ENCODE measurements around the gene UQCC2.

UQCC2 gene

DNA sequence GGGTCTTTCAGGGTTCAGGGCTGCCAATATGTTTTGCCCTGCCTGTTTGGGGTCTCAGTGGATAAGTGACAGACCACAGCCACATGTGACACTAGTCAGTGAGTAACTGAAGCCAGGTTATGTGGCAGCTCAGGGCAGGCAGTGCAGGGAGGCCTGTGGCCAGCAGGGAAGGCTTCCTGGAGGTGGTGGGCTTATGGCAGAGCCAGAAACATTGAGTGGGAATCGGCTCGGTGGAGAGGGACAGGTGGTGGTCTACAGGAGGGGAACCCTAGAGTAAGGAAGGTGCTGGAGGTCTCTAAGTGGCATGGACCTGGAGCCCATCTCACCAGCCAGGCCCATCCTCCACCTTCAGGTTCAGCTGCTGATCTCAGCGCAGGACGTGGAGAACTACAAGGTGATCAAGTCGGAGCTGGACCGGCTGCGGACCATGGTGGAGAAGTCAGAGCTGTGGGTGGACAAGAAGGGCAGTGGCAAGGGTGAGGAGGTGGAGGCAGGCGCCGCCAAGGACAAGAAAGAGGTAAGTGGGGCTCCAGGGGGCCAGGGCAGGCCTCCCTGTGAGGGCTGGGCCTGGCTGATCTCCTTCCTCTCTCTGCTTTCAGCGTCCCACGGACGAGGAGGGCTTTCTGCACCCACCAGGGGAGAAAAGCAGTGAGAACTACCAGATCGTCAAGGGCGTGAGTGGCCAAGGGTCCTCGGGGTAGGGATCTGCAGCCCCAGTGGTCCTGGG is 34.9 kb downstream of the UQCC2 start:
- DNase-seq (ENCODE audit: low spot score) = no peak

DNA sequence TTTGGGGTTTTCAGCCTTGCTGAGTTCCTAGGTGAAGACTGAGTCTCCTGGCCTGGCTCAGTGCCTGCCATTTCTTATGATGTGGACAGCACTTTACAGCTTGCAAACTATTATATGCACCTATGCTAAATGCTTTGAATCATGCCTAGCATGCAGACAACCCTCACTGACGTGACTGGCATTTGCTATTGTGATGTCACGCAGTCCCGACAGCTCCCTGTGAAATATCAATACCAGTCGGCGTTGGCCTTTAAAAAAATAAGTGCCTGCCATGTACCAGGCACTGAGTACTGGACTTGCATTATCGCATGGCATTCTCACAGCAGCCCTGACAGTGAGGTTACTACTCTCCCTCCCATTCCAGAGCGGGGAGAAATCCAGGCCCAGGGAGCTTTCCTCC is 35.5 kb downstream of the UQCC2 start:
- no peak for DNase-seq (ENCODE audit: low spot score)

DNA sequence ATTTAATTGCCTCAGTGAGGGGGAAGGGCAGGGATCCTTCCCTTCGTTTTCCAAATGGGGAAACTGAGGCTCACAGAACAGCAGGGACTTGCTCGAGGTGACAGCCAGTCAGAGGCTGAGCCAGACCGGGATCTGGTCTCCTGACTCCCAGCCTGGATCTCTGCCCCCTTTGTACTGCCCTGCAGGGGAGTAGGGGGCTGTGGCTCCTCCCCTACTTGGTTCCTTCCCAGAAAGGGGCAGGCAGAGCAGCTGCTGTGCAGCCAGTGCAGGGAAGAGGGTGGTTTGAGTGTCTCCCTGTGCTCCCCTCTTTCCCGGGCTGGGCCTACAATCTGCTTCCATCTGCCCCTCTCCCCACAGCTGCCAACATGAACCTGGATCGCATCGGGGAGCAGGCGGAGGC is 37.6 kb downstream of the UQCC2 start:
- DNase-seq (ENCODE audit: low spot score) = no peak

DNA sequence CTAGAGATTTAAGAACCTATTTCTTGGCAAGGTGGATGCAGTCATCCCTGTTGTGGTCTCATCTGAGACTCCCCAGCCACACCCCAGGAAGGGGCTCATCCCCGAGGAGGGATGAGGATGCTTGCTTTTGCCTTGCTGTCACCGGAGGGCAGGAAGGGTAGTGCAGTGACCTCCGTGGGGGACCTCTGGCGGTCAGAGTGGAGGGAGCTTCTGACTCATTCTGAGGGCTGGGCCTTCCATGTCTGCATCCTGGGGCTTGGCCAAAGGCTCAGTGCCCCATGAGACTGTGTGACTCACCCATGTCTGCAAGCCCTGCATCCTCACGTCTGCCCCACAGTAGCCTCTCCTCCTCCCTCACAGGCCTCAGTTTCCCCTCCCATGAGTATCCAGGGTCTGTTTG is 38.7 kb downstream of the UQCC2 start:
- DNase-seq (ENCODE audit: low spot score) = peak; percentile 97

DNA sequence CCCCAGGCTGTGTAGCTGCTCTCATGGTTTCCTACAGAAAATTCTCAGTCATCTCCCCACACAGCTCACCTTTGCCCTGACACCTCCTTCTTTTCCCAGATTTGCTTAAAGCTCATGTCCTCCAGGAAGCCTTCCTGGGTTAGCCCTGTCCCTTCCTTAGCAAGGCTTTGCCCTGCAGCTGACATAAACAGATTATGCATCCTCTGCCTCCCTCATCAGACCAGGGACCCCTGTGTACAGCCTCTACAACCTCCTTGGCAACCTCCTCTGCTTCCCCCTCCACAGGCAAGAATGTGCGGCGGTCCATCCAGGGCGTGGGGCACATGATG is 39.8 kb downstream of the UQCC2 start:
- DNase-seq (ENCODE audit: low spot score) = no peak

DNA sequence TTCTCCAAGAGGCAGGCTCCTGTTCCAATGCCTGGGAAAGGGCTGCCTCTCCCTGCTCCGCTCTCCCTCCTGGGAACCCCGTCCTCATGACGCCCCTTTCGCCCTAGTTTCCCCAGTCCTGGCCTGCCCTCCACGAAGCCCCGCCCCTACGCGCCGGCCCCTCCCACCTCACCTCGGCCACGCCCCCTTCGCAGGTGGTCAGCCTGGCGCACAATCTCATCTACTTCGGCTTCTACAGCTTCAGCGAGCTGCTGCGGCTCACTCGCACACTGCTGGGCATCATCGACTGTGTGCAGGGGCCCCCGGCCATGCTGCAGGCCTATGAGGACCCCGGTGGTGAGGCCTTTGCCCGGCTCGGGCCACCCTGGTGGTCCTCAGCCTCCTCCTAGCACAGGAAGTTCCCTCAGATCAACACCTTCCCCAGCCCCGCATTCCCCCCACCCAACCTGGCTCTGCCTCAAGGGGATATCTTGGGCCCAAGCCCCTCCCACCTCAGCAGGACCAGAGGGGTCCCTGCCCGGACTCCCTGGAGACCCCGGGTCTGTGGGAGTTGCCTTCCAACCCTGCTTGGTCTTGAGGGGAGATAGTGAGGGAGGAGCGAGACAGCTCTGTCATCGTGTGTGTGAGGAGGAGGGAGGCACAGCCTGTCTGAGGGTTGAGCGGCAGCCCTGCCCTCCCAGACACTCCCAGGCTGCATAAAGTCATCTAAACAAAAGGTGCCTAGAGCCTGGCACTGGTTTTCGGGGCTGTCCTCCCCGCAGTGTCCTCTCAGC is 40.3 kb downstream of the UQCC2 start:
- no peak for DNase-seq (ENCODE audit: low spot score)

DNA sequence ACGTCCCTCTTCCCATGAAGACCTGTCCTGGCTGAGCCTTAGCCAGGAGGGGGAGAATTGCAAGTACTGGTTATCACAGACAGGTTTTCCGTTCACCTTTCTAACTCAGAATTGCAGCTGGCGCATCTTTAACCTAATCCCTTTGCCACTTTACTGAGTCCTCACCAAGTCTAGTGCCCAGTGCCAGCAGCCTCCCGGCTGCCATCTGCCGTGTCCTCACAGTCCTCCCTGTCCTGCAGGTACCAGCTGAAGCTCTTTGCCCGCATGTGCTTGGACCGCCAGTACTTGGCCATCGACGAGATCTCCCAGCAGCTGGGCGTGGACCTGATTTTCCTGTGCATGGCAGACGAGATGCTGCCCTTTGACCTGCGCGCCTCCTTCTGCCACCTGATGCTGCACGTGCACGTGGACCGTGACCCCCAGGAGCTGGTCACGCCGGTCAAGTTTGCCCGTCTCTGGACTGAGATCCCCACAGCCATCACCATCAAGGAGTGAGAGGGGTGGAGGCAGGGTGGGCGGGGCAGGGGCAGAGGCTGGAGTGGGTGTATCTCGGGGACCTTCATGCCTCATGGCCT is 41.3 kb downstream of the UQCC2 start:
- DNase-seq (ENCODE audit: low spot score) = no peak

DNA sequence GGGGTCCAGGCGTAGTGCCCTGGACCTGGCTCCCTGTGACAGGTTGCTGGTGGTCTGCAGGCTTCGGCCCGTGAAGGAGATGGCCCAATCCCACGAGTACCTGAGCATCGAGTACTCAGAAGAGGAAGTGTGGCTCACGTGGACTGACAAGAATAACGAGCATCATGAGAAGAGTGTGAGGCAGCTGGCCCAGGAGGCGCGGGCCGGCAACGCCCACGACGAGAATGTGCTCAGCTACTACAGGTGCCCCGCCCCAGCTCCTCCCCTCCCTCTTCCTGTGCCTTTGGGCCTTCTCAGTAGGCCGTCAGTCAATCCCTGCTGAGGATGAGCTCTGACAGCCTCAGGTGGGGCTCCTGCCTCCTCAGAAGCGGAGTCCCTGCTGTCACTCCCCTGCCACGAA is 42.6 kb downstream of the UQCC2 start:
- DNase-seq (ENCODE audit: low spot score) = no peak

DNA sequence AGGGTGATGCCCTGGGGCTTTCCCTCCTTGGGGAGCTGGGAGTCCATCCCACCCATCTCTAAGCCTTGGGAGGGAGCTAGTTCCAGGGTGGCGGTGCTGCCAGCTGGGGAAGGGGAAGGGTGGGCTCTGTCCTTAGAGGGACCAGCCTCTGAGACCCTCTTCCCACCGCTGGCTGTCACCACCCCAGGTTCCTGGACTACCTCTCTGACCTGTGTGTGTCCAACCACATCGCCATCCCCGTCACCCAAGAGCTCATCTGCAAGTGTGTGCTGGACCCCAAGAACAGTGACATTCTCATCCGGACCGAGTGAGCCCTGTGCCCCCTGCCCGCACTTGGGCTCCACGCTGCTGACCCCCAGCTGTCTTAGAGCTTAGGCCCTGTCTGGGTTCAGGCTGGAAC is 43.2 kb downstream of the UQCC2 start:
- DNase-seq (ENCODE audit: low spot score) = no peak

DNA sequence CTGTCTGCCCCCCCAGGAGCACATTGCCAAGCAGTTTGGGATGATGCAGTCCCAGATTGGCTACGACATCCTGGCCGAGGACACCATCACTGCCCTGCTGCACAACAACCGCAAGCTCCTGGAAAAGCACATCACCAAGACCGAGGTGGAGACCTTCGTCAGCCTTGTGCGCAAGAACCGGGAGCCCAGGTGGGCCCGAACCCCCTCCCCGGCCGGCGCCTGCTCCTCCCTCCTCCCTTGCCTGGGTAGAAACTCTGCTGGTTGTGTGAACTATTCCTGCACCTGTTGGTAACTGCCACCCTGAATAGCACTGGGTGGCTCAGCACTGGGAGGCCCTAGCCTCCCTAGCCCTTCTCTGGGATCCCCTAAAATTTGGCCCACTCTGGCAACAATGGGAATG is 43.7 kb downstream of the UQCC2 start:
- DNase-seq (ENCODE audit: low spot score) = no peak

DNA sequence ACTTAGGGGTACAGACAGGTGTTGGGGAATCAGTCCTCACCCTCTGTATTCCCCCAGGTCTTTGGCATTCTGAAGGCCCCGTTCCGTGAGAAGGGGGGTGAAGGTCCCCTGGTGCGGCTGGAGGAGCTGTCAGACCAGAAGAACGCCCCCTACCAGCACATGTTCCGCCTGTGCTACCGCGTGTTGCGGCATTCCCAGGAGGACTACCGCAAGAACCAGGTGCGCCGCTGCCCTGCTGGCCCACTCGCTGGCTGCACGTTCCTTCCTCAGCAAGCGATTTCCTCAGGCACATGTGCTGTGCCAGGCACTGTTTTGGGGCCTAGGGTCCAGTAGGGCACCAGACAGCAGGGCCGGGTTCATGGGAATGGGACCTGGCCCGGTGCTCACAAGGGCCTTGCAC is 44.4 kb downstream of the UQCC2 start:
- DNase-seq (ENCODE audit: low spot score) = no peak

DNA sequence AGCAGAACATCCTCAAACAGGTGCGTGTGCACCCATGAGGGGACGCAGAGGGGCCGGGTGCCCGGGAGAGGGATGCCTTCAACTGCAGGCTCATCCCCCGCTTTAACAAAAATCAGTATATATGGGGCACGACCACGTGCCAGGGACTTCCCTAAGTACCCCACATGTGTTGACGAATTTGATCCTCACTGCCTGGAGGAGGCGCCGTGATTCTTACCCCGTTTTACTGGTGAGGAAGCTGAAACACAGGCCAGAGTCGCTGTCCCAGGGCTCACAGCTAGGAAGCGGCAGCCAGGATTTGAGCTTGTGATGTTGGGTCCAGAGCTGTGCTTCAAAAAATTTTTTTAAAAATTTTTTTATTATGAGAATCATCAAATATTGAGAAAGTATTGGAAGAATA is 45.5 kb downstream of the UQCC2 start:
- DNase-seq (ENCODE audit: low spot score) = no peak

DNA sequence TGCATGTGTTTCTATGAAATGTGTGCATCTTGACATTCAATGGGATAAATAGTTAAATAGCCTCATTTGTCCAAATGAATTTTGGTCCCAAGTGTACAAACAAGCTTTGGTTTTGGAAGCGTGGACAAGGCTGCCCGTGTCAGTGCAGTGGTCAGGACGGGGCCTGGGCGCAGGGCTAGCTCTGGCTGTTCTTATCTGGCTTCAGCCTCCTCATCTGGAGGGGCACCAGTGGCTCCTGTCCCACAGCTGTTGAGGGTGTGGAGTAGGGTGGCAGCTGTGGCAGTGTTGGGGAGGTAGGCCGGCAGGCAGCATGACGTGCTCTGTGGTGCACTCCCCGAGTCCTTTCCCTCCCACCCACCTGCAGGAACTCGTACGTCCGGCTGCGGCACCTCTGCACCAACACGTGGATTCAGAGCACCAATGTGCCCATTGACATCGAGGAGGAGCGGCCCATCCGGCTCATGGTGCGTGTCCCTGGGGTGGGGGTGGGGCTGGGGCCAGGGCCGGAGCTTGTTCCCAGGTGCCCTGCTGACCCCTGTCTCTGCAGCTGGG is 46.9 kb downstream of the UQCC2 start:
- DNase-seq (ENCODE audit: low spot score) = no peak

DNA sequence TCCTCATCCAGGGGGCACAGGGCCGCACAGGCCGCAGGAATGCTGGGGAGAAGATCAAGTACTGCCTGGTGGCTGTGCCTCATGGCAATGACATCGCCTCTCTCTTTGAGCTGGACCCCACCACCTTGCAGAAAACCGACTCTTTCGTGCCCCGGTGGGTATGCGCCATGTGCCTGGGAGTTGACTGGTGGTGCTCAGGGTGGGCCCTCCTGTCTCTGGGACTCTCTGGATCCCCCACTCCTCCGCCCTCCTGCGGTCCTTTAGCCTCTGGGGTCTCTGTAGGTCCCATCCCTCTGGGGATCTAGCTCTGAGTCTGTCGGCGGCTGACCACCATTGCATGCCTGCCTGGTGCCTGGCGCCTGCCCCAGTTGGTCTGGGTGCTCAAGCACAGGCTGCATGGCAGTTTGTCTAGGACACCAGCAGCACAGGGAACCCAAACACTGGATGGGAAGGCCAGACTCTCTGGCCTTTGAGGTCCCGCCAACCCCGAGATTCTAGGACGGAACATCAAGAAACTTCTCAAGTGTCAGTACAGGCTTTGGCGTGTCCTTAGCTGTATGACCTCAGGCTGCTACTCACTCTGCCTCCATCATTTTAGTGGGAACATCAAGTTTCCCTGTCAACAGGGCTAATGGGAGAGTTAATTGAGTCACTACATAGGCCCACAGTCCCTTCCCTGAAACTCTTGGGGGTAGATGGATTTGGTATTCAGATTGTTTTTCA is 47.6 kb downstream of the UQCC2 start:
- no peak for DNase-seq (ENCODE audit: low spot score)

DNA sequence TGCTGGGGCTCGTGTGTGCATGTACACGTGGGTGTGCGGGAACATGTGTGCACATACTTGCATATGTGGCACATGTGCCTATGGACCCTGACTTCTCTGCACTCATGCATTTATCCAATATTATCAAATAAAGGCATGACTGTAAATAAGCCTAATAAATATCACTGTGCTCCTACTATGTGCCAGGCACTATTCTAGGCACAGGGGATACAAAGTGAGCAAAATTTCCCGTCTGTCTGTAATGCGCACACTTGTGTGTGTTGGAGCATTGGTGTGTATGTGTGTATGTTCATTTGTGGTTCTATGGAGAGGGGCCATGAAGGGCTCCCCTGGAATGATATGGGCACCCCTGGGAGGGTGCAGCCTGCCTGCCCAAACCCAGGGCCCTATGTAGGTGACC is 48.5 kb downstream of the UQCC2 start:
- no peak for DNase-seq (ENCODE audit: low spot score)

DNA sequence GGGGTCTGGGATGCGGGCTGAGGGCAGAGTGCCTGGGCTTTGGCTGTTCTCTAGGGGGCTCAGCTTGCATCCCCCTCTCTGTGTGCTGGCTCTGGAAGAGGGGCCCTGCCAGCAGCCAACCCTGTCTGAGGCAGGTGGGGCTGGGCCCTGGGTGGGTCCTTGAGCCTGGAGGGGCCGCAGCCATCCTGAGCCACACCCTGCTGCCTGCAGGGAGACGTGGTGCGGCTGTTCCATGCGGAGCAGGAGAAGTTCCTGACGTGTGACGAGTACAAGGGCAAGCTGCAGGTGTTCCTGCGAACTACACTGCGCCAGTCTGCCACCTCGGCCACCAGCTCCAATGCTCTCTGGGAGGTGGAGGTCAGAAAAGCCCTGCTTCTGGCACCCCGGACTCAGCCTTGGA is 49.2 kb downstream of the UQCC2 start:
- no peak for DNase-seq (ENCODE audit: low spot score)

DNA sequence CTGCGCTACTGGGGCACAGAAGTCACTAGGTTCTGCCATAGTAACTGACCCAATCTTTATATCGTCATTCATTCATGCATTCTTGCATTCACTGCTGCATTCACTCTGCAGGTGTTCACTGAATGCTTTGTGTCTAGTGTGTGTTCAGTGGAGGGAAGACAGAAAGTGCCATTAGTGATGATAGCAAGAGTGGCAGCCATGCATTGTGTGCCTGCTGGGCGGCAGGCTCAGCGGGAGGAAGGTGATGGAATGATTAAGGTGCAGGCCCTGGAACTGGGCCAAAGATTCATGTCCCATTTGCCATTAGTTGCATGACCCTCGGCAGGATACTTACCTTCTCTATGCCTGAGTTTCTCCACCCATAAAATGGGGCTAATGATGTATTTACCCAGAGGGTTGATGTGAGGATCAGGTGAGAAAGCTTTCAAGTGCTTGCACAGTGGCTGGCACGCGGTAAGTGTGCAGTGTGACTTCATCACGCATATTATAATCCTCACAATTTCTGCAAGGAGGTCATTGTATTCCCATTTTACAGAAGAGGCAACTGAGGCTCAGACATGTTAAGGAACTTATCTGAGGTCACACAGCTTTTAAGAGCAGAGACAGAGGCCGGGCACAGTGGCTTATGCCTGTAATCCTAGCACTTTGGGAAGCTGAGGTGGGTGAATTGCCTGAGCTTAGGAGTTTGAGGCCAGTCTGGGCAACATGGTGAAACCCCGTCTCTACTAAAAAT is 50.2 kb downstream of the UQCC2 start:
- no peak for DNase-seq (ENCODE audit: low spot score)

DNA sequence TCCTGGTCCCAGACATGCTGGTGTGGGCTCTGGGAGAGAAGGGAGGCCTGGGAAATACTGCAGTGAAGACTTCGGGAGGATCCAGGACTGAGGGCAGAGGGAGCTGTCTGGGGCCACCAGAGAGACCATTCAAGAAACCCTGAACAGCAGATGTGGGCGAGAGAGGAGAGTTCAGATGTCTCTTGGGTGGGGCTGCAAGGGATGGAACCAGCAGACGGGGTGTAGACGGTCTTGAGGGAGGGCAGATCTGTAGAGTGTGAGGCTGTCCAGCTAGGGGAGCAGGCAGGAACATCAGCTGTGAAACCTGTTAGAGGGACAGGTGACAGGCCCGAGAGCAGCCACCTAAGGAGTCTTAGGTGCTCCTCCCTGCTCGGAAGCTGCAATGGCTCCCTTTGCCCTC is 51.5 kb downstream of the UQCC2 start:
- DNase-seq (ENCODE audit: low spot score) = no peak

DNA sequence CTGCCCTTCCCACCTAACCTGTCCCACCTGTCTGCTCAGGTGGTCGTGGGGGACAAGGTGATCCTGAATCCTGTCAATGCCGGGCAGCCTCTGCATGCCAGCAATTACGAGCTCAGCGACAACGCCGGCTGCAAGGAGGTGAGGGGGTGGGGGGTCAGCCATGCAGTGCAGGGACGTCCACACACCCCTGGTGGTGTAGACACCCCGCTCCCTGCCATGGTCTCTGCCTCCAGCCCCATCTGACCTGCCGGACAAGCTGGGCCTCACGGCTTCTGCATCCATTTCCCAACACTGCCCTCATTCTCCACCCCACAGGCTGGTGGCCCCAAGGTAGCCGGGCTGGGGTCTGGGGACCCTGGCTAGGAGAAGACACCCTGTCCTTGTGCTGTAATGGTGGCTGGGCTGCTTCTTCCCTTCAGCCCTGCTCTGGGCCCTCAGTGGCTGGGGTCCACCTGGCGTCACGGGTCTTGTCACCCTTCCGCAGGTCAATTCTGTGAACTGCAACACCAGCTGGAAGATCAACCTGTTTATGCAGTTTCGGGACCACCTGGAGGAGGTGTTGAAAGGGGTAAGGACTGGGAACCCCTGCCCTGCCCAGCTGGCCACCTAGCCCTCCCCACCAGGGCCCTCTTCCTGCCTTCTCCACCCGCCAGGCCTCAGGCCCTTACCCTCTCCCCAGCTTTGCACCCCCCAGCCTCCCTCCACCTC is 52.4 kb downstream of the UQCC2 start:
- no peak for DNase-seq (ENCODE audit: low spot score)

DNA sequence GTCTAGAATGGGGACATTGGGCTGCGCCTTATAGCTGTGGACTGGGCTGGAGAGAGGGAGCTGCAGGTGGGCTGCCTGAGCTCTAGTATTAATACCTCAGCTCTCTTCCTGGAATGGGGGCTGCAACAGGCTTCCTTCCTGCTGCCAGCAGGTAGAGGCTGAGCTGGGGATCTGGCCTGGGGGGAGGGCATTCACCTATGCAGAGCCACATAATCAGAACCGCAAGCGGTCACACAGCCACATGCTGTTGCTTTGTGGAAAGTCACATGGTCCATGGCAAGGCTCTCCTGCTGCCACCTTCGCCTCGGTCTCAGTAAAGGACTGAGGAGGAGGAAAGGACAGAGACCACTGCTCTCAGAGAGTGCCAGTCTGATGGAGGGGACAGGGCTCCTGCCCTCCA is 54.7 kb downstream of the UQCC2 start:
- DNase-seq (ENCODE audit: low spot score) = no peak

DNA sequence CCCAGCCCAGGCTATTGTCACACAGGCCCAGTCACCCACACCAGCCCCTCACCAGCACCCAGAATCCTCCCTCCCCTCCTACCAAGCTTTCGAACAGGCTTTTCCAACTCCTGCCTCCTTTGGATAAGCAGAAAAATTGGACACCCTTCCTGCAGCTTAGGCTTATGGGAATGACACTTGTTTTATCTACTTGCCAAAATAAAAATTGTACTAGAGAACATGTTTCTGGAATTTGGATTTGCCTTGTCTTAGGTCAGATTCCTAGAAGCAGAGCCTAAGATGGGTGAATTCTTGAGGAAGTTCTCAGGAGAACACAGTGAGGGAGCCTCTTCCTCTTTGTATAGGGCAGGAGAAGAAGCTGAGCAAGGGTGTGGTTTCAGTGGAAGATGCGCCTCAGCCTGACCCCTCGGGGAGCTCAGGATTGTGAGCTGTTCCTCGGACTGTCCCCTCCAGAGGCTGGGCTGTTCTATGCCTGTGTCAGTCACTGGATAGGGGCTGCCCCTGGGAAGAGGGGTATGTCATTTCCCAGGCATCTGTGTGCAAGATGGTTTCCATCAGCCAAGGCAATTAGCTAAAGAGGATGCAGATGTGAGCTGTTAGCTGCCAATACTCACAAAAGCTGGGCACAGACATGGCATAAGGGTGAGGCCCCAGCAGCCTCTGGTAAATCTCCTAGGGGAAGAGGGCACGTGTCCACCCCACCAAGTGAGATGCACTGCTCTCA is 56.5 kb downstream of the UQCC2 start:
- no peak for DNase-seq (ENCODE audit: low spot score)
